Duodenal mucosa (tissue), 2 donors: ENCODE results near the gene ORAI1.
"Not testable (repeated sequence)": the region's sequence is repeated elsewhere in the genome, so short reads cannot be mapped to it uniquely, and the experiment has no call there.

Experiments
- H3K27ac ChIP-seq: one replicate; pipeline ENCODE4 v1.7.0; 2013; ENCODE audit warnings: low read depth, low read length
- H3K27me3 ChIP-seq, 2 donors: one replicate each; pipeline ENCODE4 v1.7.0; 2013; ENCODE audit warnings: low read length in 2 of 2, control low read depth in 1 of 2; ENCODE audit not compliant: insufficient read depth in 2 of 2, control insufficient read depth in 1 of 2
- H3K36me3 ChIP-seq, 2 donors: one replicate each; pipeline ENCODE4 v1.7.0; 2013; ENCODE audit warnings: low read length in 2 of 2, control low read depth in 1 of 2; ENCODE audit not compliant: insufficient read depth in 2 of 2, control insufficient read depth in 1 of 2
- H3K4me1 ChIP-seq, 2 donors: one replicate each; pipeline ENCODE4 v1.7.0; 2013; ENCODE audit warnings: low read length in 2 of 2, control low read depth in 1 of 2; ENCODE audit not compliant: insufficient read depth in 2 of 2, control insufficient read depth in 1 of 2
- H3K4me3 ChIP-seq, 2 donors: one replicate each; pipeline ENCODE4 v1.7.0; 2013; ENCODE audit warnings: low read length in 2 of 2, low read depth in 1 of 2
- H3K9ac ChIP-seq, 2 donors: one replicate each; pipeline ENCODE4 v1.7.0; 2013; ENCODE audit warnings: low read length in 2 of 2, low read depth in 1 of 2
- H3K9me3 ChIP-seq, 2 donors: one replicate each; pipeline ENCODE4 v1.7.0; 2013; ENCODE audit warnings: low read length in 2 of 2, control low read depth in 1 of 2; ENCODE audit not compliant: control insufficient read depth in 1 of 2

Gene ORAI1

DNA sequence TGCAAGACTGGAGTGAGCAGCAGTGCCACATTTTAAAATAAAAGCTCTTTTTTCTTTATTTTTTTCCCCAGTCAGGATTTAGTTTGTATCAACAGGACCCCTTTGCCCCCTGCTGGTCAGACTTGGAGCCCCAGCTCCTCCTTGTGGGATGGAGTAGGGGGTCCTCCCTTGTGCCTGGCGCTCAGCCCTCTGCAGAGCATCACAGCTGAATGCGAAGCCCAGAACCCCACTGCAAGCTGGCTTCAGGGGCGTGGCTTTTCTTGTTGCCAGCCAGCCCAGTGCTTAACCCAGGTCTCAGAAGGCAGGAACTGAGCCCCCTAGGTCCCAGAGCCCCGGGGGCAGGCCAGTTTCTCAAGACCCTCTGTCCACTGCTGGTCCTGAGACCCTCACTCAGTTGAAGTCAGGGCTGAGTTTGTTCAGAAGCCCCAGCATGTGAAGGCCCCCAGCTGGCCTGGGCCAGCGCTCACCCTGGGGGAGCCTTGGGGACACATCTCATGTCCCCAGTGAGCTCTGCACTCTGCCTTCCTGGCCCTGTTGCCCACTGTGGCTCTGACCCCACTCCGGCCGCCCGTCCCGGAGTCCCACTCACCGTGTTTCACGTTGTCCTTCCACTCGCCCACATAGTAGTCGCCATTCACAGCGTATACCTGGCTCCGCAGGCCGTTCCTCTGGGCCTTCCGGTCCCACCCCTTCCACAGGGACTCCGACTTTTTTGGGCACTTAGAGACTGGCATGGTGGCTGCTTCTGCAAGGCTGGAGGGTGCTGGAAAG lies 42.6 kb downstream of the ORAI1 start:
- Histone ChIP-seq H3K27ac (no peak overlapping the region), H3K4me3 (no peak overlapping the region), H3K4me1 (peaks cover 0 to 15% of the 10 kb centered on the region in 2 donors), H3K27me3 (no peaks in the 10 kb centered on the region), H3K9me3 (no peaks in the 10 kb centered on the region), H3K9ac (no peak overlapping the region), H3K36me3 (no peaks in the 10 kb centered on the region)

GRCh38 chr12:121669521-121669900 lies 43.2 kb downstream of the ORAI1 start, which contains the start of gene MORN3:
Gene MORN3, minus strand, starts transcription at chr12:121669654. Its CDS starts 171 bp downstream, at chr12:121669483.
- Histone ChIP-seq H3K9ac (no peak within 1 kb of the TSS), H3K27me3 (no peaks in the 10 kb centered on the region), H3K36me3 (no peaks in the 10 kb centered on the region), H3K27ac (no peak within 1 kb of the TSS), H3K4me3 (no peak within 1 kb of the TSS), H3K9me3 (no peaks in the 10 kb centered on the region), H3K4me1 (peaks cover 0 to 15% of the 10 kb centered on the region in 2 donors)

DNA sequence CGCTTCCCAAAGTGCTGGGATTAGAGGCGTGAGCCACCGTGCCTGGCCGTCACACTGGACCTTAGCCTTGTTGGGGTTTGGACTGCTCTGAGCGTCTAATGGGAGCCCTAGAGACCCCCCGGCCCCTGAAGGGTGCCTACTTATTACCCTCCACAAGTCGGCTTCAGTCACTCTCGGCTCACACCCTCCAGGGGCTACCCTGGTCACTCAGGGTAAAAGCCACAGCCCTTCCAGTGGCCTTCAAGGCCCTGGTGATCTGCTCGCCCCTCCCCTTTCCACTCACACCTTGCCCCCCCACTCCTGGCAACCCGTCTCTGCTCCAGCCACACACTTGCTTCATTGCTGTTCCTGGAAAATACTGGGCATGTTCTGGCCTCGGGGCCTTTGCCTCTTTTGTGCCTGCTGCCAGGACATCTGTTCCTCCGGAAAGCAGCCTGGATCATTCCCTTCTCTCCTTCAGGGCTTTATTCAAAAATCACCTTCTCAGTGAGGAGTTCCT lies 46.7 kb downstream of the ORAI1 start:
- peak overlapping the region; percentile 50 to 51 for H3K9ac ChIP-seq
- peak overlapping the region; percentile 2 for H3K27ac ChIP-seq
- peak overlapping the region; percentile 62 to 73 for H3K4me3 ChIP-seq
- H3K9me3 ChIP-seq, result no peaks in the 10 kb centered on the region
- no peaks in the 10 kb centered on the region for H3K36me3 ChIP-seq
- H3K4me1 ChIP-seq, result peaks cover 0 to 15% of the 10 kb centered on the region in 2 donors
- H3K27me3 ChIP-seq, result no peaks in the 10 kb centered on the region

- Histone ChIP-seq H3K27me3 (no peaks in the 10 kb centered on the region), H3K4me1 (peaks cover 0 to 15% of the 10 kb centered on the region in 2 donors), H3K27ac (no peak overlapping the region), H3K4me3 (no peak overlapping the region), H3K9ac (no peak overlapping the region), H3K9me3 (no peaks in the 10 kb centered on the region), H3K36me3 (no peaks in the 10 kb centered on the region)
Observed at GRCh38 chr12:121676190-121676589, 49.9 kb downstream of the ORAI1 start.

GRCh38 chr12:121678305-121678704 lies 52.0 kb downstream of the ORAI1 start:
- no peak overlapping the region for H3K27ac ChIP-seq

GRCh38 chr12:121678716-121679300 lies 52.5 kb downstream of the ORAI1 start:
- Histone ChIP-seq H3K27ac (no peak overlapping the region), H3K9ac (no peak overlapping the region), H3K9me3 (no peaks in the 10 kb centered on the region), H3K4me1 (no peaks in the 10 kb centered on the region), H3K36me3 (no peaks in the 10 kb centered on the region), H3K4me3 (no peak overlapping the region), H3K27me3 (no peaks in the 10 kb centered on the region)

More at GRCh38 chr12:121678305-121678704, 52.0 kb downstream of the ORAI1 start:
- Histone ChIP-seq H3K9me3 (no peaks in the 10 kb centered on the region), H3K4me1 (peaks cover 0 to under 1% of the 10 kb centered on the region in 2 donors), H3K9ac (no peak overlapping the region), H3K27me3 (no peaks in the 10 kb centered on the region), H3K4me3 (no peak overlapping the region), H3K36me3 (no peaks in the 10 kb centered on the region)

- not testable (repeated sequence) for H3K36me3 ChIP-seq, H3K9me3 ChIP-seq, H3K9ac ChIP-seq, H3K27ac ChIP-seq, H3K4me3 ChIP-seq, H3K4me1 ChIP-seq, H3K27me3 ChIP-seq
Observed at GRCh38 chr12:121679661-121680197, 53.4 kb downstream of the ORAI1 start.

GRCh38 chr12:121688966-121689365 lies 62.6 kb downstream of the ORAI1 start:
- no peaks in the 10 kb centered on the region for H3K9me3 ChIP-seq

GRCh38 chr12:121689430-121689829 lies 63.1 kb downstream of the ORAI1 start:
- Histone ChIP-seq H3K27me3 (no peaks in the 10 kb centered on the region), H3K9ac (no peak overlapping the region), H3K4me3 (no peak overlapping the region), H3K9me3 (no peaks in the 10 kb centered on the region), H3K4me1 (no peaks in the 10 kb centered on the region), H3K36me3 (no peaks in the 10 kb centered on the region), H3K27ac (no peak overlapping the region)

More at GRCh38 chr12:121688966-121689365, 62.6 kb downstream of the ORAI1 start:
- no peaks in the 10 kb centered on the region for H3K27me3 ChIP-seq
- H3K36me3 ChIP-seq, result no peaks in the 10 kb centered on the region
- H3K4me3 ChIP-seq, result no peak overlapping the region
- H3K27ac ChIP-seq, result no peak overlapping the region
- H3K4me1 ChIP-seq, result no peaks in the 10 kb centered on the region
- H3K9ac ChIP-seq, result no peak overlapping the region
